NCI-H446 (cell line): ENCODE measurements around the gene OR6T1.

Source experiments
- DNase-seq, 2 experiments: peaks; one replicate each; lab custom pipeline; 2025; lab: John Stamatoyannopoulos, UW

Gene OR6T1, protein sequence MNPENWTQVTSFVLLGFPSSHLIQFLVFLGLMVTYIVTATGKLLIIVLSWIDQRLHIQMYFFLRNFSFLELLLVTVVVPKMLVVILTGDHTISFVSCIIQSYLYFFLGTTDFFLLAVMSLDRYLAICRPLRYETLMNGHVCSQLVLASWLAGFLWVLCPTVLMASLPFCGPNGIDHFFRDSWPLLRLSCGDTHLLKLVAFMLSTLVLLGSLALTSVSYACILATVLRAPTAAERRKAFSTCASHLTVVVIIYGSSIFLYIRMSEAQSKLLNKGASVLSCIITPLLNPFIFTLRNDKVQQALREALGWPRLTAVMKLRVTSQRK

GRCh38 chr11:123943738-123944137 is at the start of gene OR6T1:
Gene OR6T1 (minus strand): TSS chr11:123943838. CDS start chr11:123943838, 0 bp downstream.
- DNase-seq: no peak

GRCh38 chr11:123979311-123979710 is 35.7 kb upstream of the OR6T1 start:
- DNase-seq: no peak

GRCh38 chr11:123977731-123978347 is 34.2 kb upstream of the OR6T1 start, which contains the start of gene OR10S1:
Gene OR10S1 (minus strand): TSS chr11:123977781. CDS start chr11:123977664, 117 bp downstream.
- DNase-seq: no peak

GRCh38 chr11:123976770-123977560 is 33.3 kb upstream of the OR6T1 start:
- DNase-seq: no peak

DNA sequence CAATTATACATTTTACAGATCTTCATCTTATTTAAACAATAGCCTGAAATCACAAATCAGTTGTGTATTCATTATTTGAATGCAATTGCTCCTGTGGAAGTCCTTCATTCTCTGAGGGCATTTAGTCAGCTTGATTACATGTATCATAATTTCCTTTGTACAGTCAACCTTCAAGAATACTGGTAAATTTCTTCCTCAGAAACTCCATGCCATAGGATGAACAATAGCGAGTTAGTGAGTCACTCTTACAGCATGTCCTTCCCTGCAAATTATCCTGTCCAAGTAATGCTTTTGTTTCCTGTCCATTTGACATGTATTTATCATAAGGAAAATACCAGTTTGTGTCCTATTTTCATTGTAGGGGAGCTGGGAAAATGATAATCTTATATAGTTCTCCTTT is 30.2 kb upstream of the OR6T1 start:
- DNase-seq: no peak

- DNase-seq: no peak
Measured at GRCh38 chr11:123956752-123957151, 13.1 kb upstream of the OR6T1 start.

GRCh38 chr11:123945132-123945531 is 1.5 kb upstream of the OR6T1 start:
- no peak for DNase-seq

GRCh38 chr11:123942413-123942812 is 1.2 kb downstream of the OR6T1 start:
- no peak for DNase-seq

GRCh38 chr11:123939317-123939716 is 4.3 kb downstream of the OR6T1 start, which contains the start of gene OR4D5:
Gene OR4D5 (plus strand): TSS chr11:123939617. CDS start chr11:123939617, 0 bp downstream.
- no peak for DNase-seq

DNA sequence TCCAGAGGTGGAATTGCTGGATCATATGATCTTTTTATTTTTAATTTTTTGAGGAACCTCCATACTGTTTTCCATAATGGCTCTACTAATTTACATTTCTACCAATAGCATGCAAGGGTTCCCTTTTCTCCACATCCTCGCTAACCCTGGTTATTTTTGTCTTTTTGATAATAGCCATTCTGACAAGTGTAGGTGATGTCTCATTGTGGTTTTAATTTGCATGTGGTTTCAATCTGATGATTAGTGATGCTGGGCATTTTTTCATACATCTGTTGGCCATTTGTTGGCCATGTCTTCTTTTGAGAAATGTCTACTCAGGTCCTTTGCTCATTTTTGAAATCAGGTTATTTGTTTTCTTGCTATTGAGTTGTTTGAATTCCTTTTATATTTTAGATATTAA is 19.6 kb downstream of the OR6T1 start:
- DNase-seq: no peak

GRCh38 chr11:123920943-123921342 is 22.7 kb downstream of the OR6T1 start:
- no peak for DNase-seq

DNA sequence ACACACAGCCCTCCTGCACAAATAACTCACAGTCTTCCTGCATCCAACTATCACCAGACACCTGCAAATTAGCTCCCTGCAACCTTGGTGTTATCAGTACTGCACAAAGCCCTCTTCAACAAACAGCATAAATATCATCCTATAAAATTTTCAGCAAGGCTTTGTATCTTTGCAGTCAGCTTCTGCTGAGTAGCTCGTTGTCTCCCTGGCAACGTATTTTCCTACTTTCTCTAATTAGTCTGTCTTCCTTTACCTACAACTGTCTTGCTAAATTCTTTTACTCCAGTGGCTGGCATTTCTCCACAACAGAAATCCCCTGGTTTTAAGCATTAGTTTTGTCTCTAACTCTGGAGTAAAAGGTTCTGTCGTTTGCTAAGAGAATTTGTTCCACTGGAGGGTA is 37.8 kb downstream of the OR6T1 start:
- no peak for DNase-seq

GRCh38 chr11:123904932-123905331 is 38.7 kb downstream of the OR6T1 start:
- DNase-seq: no peak

DNA sequence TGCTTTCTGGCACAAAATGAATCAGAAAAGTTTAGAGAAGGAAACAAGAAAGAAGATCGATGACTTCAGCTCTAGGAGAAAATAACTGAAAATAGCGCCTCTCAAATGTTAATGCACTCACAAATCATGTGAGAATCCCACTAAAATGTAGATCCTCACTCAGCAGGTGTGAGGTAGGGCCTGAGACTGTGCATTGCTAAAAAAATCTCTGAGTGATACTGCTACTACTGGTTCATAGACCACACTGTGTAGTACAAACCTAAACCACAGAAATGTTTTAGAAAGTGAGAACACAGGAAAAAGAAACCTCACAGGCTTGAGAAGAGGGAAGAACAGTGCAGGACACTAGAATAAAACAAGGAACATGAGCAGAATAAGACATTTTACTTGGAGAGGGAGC is 39.7 kb downstream of the OR6T1 start:
- no peak for DNase-seq

DNA sequence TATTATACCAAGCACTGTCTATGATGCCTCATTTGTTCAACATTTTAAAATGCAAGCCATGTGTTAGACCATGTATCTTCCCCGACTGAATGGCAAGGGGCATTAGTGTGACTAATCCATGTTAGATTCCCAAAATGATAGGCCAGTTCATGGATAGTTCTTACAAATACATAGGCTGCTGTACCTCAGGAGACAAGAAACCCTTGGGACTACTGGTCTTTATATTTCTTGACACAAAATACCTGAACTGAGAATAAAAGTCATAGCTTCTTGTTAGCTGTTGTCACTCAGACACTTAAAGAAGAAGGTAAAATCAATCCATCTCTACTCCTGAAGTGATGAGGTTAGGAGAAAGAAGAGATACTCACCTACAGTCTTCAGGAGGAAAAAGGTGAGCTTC is 41.8 kb downstream of the OR6T1 start, which contains the start of gene OR8D4:
Gene OR8D4, plus strand, starts transcription at position 301 of the 400 bp plus-strand sequence. CDS start 4,265 bp downstream, outside the sequence.
- no peak for DNase-seq

GRCh38 chr11:123899792-123900191 is 43.8 kb downstream of the OR6T1 start:
- no peak for DNase-seq
